ENCODE results near the gene CNPY3.

GRCh38 chr6:42968783-42969182, 39.5 kb downstream of the CNPY3 start:
- TF ChIP-seq EZH2 (IDR thresholded peaks at IDR 0.05; ENCODE audit: borderline replicate concordance, low read length) (no peak), CTCF (IDR thresholded peaks at IDR 0.05; ENCODE audit: low read length) (no peak)
